ENCODE measurements around the gene AFF3.

- TF ChIP-seq USF2 (IDR thresholded peaks at IDR 0.05; ENCODE audit: low read depth, low read length) (no peak), RAD21 (IDR thresholded peaks at IDR 0.05; ENCODE audit: low read length) (no peak), POLR2A (IDR thresholded peaks at IDR 0.05; ENCODE audit: low read depth, low read length) (no peak), CEBPB (IDR thresholded peaks at IDR 0.05; ENCODE audit: low read depth, low read length) (no peak), RFX5 (IDR thresholded peaks at IDR 0.05; ENCODE audit: low read depth, low read length) (no peak), RCOR1 (IDR thresholded peaks at IDR 0.05; ENCODE audit: insufficient replicate concordance, low read length) (no peak), BHLHE40 (IDR thresholded peaks at IDR 0.05; ENCODE audit: low read depth, low read length) (no peak), NFE2L2 (IDR thresholded peaks at IDR 0.05; ENCODE audit: low read depth, low read length) (no peak), MXI1 (IDR thresholded peaks at IDR 0.05; ENCODE audit: borderline replicate concordance, low read depth, low read length) (no peak), SMC3 (IDR thresholded peaks at IDR 0.05; ENCODE audit: low read depth, low read length) (no peak)
- TF ChIP-seq, protein P1, sequence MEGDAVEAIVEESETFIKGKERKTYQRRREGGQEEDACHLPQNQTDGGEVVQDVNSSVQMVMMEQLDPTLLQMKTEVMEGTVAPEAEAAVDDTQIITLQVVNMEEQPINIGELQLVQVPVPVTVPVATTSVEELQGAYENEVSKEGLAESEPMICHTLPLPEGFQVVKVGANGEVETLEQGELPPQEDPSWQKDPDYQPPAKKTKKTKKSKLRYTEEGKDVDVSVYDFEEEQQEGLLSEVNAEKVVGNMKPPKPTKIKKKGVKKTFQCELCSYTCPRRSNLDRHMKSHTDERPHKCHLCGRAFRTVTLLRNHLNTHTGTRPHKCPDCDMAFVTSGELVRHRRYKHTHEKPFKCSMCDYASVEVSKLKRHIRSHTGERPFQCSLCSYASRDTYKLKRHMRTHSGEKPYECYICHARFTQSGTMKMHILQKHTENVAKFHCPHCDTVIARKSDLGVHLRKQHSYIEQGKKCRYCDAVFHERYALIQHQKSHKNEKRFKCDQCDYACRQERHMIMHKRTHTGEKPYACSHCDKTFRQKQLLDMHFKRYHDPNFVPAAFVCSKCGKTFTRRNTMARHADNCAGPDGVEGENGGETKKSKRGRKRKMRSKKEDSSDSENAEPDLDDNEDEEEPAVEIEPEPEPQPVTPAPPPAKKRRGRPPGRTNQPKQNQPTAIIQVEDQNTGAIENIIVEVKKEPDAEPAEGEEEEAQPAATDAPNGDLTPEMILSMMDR (conservative IDR thresholded peaks at IDR 0.05; ENCODE audit: low read depth, low read length) = no peak
Measured at GRCh38 chr2:100166701-100167100, 24.3 kb upstream of the AFF3 start.

Data from IMR-90 (cell line).